Measurements from ENCODE around the gene DNAI1.

DNA sequence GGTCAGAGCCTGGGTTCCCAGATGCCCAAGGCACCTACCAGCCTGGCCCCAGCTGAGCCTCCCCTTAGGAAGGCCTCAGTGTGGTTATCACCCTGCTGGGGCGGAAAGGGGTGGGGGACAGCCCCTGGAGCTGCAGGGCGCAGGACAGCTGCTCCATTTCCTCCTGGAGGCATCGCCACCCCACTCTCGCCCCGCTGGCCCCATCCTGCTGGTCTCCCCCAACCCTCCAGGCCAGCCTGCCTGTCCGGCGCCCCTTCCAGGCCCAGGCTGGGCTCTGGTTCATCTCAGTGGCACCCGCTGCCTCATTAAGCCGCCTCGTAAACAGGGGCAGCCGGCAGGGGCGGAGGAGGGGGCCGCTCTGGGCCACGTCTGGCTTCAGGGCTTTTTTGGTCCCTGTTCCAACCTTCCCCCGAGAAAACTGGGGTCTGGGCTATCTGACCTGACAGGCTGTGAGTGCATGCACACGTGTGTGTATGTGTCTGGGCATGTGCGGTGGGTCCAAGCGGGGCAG is 95.0 kb downstream of the DNAI1 start:
- TF ChIP-seq RAD21 (IDR thresholded peaks at IDR 0.05; ENCODE audit: low read depth), result no peak
- no peak for TF ChIP-seq EZH2phosphoT487 (IDR thresholded peaks at IDR 0.05; ENCODE audit: borderline replicate concordance)
- TF ChIP-seq, protein P1, sequence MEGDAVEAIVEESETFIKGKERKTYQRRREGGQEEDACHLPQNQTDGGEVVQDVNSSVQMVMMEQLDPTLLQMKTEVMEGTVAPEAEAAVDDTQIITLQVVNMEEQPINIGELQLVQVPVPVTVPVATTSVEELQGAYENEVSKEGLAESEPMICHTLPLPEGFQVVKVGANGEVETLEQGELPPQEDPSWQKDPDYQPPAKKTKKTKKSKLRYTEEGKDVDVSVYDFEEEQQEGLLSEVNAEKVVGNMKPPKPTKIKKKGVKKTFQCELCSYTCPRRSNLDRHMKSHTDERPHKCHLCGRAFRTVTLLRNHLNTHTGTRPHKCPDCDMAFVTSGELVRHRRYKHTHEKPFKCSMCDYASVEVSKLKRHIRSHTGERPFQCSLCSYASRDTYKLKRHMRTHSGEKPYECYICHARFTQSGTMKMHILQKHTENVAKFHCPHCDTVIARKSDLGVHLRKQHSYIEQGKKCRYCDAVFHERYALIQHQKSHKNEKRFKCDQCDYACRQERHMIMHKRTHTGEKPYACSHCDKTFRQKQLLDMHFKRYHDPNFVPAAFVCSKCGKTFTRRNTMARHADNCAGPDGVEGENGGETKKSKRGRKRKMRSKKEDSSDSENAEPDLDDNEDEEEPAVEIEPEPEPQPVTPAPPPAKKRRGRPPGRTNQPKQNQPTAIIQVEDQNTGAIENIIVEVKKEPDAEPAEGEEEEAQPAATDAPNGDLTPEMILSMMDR (IDR thresholded peaks at IDR 0.05 in 2 of 3, conservative IDR thresholded peaks at IDR 0.05 in 1 of 3; ENCODE audit: borderline replicate concordance in 1 of 3, insufficient read depth in 1 of 3, low read depth in 2 of 3, low read length in 2 of 3), result no peak
- no peak for TF ChIP-seq POLR2A (IDR thresholded peaks at IDR 0.05; ENCODE audit: borderline replicate concordance, extremely low read depth, insufficient read depth, insufficient read length)
- TF ChIP-seq JUND (IDR thresholded peaks at IDR 0.05), result no peak
- TF ChIP-seq FOSL1 (IDR thresholded peaks at IDR 0.05; ENCODE audit: low read depth), result no peak
- no peak for TF ChIP-seq CBX3 (IDR thresholded peaks at IDR 0.05; ENCODE audit: low read depth)
- no peak for TF ChIP-seq EZH2 (IDR thresholded peaks at IDR 0.05)
- TF ChIP-seq, protein P2, sequence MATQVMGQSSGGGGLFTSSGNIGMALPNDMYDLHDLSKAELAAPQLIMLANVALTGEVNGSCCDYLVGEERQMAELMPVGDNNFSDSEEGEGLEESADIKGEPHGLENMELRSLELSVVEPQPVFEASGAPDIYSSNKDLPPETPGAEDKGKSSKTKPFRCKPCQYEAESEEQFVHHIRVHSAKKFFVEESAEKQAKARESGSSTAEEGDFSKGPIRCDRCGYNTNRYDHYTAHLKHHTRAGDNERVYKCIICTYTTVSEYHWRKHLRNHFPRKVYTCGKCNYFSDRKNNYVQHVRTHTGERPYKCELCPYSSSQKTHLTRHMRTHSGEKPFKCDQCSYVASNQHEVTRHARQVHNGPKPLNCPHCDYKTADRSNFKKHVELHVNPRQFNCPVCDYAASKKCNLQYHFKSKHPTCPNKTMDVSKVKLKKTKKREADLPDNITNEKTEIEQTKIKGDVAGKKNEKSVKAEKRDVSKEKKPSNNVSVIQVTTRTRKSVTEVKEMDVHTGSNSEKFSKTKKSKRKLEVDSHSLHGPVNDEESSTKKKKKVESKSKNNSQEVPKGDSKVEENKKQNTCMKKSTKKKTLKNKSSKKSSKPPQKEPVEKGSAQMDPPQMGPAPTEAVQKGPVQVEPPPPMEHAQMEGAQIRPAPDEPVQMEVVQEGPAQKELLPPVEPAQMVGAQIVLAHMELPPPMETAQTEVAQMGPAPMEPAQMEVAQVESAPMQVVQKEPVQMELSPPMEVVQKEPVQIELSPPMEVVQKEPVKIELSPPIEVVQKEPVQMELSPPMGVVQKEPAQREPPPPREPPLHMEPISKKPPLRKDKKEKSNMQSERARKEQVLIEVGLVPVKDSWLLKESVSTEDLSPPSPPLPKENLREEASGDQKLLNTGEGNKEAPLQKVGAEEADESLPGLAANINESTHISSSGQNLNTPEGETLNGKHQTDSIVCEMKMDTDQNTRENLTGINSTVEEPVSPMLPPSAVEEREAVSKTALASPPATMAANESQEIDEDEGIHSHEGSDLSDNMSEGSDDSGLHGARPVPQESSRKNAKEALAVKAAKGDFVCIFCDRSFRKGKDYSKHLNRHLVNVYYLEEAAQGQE (IDR thresholded peaks at IDR 0.05; ENCODE audit: low read depth), result no peak
- no peak for TF ChIP-seq YY1 (IDR thresholded peaks at IDR 0.05; ENCODE audit: extremely low read depth, insufficient replicate concordance, low read depth, low read length)
- TF ChIP-seq EGR1 (IDR thresholded peaks at IDR 0.05; ENCODE audit: low read depth), result no peak
- TF ChIP-seq POLR2AphosphoS5 (IDR thresholded peaks at IDR 0.05; ENCODE audit: low read depth, low read length), result no peak
- no peak for TF ChIP-seq ZNF274 (IDR thresholded peaks at IDR 0.05; ENCODE audit: low read depth, low read length)
